ENCODE data around the gene URM1.

Gene URM1

DNA sequence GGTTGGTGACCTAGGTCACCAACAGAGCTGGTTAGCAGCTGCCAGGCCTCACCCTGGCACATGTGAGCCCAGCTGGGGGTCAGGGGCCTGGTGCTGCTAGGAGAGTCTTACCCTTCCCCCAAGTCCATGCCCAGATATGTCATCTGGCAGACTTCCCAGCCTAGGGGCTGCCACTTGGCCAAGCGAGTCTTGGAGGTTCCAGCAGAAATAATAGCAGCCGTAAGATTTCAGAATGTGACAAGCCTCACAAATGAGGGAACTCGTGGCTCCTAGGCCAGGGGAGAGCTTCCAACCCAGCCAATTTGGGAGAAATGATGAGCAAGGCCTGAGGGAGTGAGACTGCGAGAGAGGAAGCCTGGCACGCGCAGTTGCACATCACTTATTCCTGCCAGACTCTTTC is 11.1 kb downstream of the URM1 start:
- no CpG with 5 or more reads among the region's 6 CpGs for WGBS (ENCODE audit: extremely low coverage, insufficient coverage, insufficient read length)

DNA sequence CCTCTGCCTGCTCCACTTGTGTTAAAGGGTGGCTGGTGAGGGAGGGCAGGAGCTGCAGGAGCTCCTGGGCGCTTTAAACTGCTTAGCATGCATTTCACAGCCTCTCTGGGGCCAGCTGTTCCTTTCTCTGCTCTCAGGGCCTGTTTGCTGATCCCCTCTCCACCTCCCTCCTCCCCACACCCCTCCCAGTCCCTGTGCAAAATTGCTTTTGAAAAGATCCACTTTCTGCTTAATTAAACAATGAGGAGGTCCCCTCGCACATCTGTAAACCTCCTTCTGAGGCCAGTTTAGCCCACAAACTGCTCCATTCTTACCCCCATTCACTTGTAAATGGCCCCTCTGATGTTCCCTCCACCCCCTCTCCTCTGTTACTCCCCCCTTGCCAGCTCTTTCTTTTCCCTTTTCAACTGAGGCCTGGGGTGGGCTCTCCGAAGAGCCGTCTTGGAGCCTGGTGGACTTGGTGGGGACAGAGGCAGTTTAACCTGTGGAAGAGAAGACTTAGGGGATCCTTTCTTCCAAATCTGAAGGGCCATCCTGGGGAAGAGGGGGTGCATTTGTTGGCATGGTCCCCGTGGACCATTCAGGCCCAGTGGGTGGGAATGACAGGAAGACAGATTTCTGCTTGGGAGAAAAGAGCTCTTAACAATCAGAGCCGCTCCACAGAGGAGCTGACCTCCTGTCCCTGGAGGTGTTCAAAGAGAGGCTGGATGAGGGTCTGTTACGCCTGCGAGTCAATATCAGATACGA is 12.0 kb downstream of the URM1 start:
- no peak for DNase-seq
- H2BK12ac ChIP-seq (ENCODE audit: low read length) = no peak overlapping the region
- H2BK120ac ChIP-seq (ENCODE audit: insufficient read depth, low read length, poor library complexity) = no peak overlapping the region
- no peak overlapping the region for H3K27ac ChIP-seq (ENCODE audit: low read depth, low read length)
- no peak overlapping the region for H3K14ac ChIP-seq (ENCODE audit: low read length)
- H2AFZ ChIP-seq (ENCODE audit: insufficient read depth, low read length, poor library complexity) = no peak overlapping the region
- no peaks in the 10 kb centered on the region for H3K27me3 ChIP-seq (ENCODE audit: insufficient read depth, low read length)
- H3K79me2 ChIP-seq (ENCODE audit: control insufficient read depth, insufficient read depth, low read length, poor library complexity) = no peaks in the 10 kb centered on the region
- H3K18ac ChIP-seq (ENCODE audit: low read length) = no peak overlapping the region
- no peak overlapping the region for H4K12ac ChIP-seq (ENCODE audit: low read depth, low read length)
- H3K9me3 ChIP-seq (ENCODE audit: insufficient read depth, low read depth, low read length) = peaks cover 4% of the 10 kb centered on the region
- H3K4me2 ChIP-seq (ENCODE audit: low read length) = no peak overlapping the region
- no peak overlapping the region for H3K23ac ChIP-seq (ENCODE audit: low read length)
- H4K91ac ChIP-seq (ENCODE audit: low read depth, low read length) = no peak overlapping the region
- no peaks in the 10 kb centered on the region for H3K4me1 ChIP-seq (ENCODE audit: control insufficient read depth in 1 of 2, insufficient read depth in 2 of 2, low read length in 2 of 2)
- H3K4ac ChIP-seq (ENCODE audit: low read depth, low read length) = no peak overlapping the region
- H2BK5ac ChIP-seq (ENCODE audit: low read depth, low read length, poor library complexity) = no peak overlapping the region
- no peak overlapping the region for H3K4me3 ChIP-seq (ENCODE audit: low read depth, low read length)
- no peak overlapping the region for H4K8ac ChIP-seq (ENCODE audit: low read depth, low read length)
- WGBS (ENCODE audit: extremely low coverage, insufficient coverage, insufficient read length) = no CpG with 5 or more reads among the region's 9 CpGs
- no peak overlapping the region for H3K9ac ChIP-seq (ENCODE audit: low read length)
- H3K36me3 ChIP-seq (ENCODE audit: control insufficient read depth in 1 of 2, insufficient read depth in 2 of 2, low read length in 2 of 2) = peaks cover 40 to 56% of the 10 kb centered on the region in 2 experiments
- H3K79me1 ChIP-seq (ENCODE audit: low read length) = no peaks in the 10 kb centered on the region
- H2AK5ac ChIP-seq (ENCODE audit: low read length) = no peak overlapping the region

More for the DNA sequence above, 11.1 kb downstream of the URM1 start:
- DNase-seq = no peak
- H2AK5ac ChIP-seq (ENCODE audit: low read length) = no peak overlapping the region
- no peak overlapping the region for H3K27ac ChIP-seq (ENCODE audit: low read depth, low read length)
- peaks cover 4% of the 10 kb centered on the region for H3K9me3 ChIP-seq (ENCODE audit: insufficient read depth, low read depth, low read length)
- no peak overlapping the region for H2BK120ac ChIP-seq (ENCODE audit: insufficient read depth, low read length, poor library complexity)
- no peak overlapping the region for H2BK12ac ChIP-seq (ENCODE audit: low read length)
- H3K18ac ChIP-seq (ENCODE audit: low read length) = no peak overlapping the region
- no peak overlapping the region for H3K4me2 ChIP-seq (ENCODE audit: low read length)
- H4K8ac ChIP-seq (ENCODE audit: low read depth, low read length) = no peak overlapping the region
- peaks cover 39 to 53% of the 10 kb centered on the region in 2 experiments for H3K36me3 ChIP-seq (ENCODE audit: control insufficient read depth in 1 of 2, insufficient read depth in 2 of 2, low read length in 2 of 2)
- no peak overlapping the region for H3K4ac ChIP-seq (ENCODE audit: low read depth, low read length)
- no peaks in the 10 kb centered on the region for H3K4me1 ChIP-seq (ENCODE audit: control insufficient read depth in 1 of 2, insufficient read depth in 2 of 2, low read length in 2 of 2)
- no peak overlapping the region for H2AFZ ChIP-seq (ENCODE audit: insufficient read depth, low read length, poor library complexity)
- H3K79me2 ChIP-seq (ENCODE audit: control insufficient read depth, insufficient read depth, low read length, poor library complexity) = no peaks in the 10 kb centered on the region
- no peak overlapping the region for H3K9ac ChIP-seq (ENCODE audit: low read length)
- no peaks in the 10 kb centered on the region for H3K27me3 ChIP-seq (ENCODE audit: insufficient read depth, low read length)
- H4K91ac ChIP-seq (ENCODE audit: low read depth, low read length) = no peak overlapping the region
- no peak overlapping the region for H3K14ac ChIP-seq (ENCODE audit: low read length)
- H4K12ac ChIP-seq (ENCODE audit: low read depth, low read length) = no peak overlapping the region
- H3K4me3 ChIP-seq (ENCODE audit: low read depth, low read length) = no peak overlapping the region
- H3K79me1 ChIP-seq (ENCODE audit: low read length) = no peaks in the 10 kb centered on the region
- H3K23ac ChIP-seq (ENCODE audit: low read length) = no peak overlapping the region
- H2BK5ac ChIP-seq (ENCODE audit: low read depth, low read length, poor library complexity) = no peak overlapping the region

DNA sequence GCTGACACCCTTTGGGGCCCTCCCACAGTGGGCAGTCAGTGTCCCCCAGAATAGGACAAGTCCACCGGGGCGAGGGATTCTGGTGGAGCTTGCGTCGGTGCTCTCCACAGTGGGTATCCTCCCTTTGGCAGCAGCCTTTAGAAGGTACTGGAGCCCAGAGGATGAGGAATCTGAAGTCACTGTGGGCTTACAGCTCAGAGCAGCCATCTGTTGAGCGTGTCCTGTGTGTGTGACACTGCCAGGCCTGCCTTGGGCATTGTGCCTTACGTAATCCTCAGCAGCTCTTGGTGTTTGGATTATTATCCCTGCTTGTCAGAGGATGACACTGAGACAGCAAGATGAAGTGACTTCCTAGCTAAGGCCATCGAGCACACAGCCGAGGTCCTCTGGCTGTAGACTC is 12.6 kb downstream of the URM1 start:
- DNase-seq = no peak
- Histone ChIP-seq H3K14ac (ENCODE audit: low read length) (no peak overlapping the region), H3K9ac (ENCODE audit: low read length) (no peak overlapping the region), H3K27ac (ENCODE audit: low read depth, low read length) (no peak overlapping the region), H3K36me3 (ENCODE audit: control insufficient read depth in 1 of 2, insufficient read depth in 2 of 2, low read length in 2 of 2) (peaks cover 40 to 59% of the 10 kb centered on the region in 2 experiments), H4K91ac (ENCODE audit: low read depth, low read length) (no peak overlapping the region), H3K79me2 (ENCODE audit: control insufficient read depth, insufficient read depth, low read length, poor library complexity) (no peaks in the 10 kb centered on the region), H3K27me3 (ENCODE audit: insufficient read depth, low read length) (no peaks in the 10 kb centered on the region), H3K79me1 (ENCODE audit: low read length) (no peaks in the 10 kb centered on the region), H3K9me3 (ENCODE audit: insufficient read depth, low read depth, low read length) (peaks cover 4% of the 10 kb centered on the region), H2AK5ac (ENCODE audit: low read length) (no peak overlapping the region), H3K18ac (ENCODE audit: low read length) (no peak overlapping the region), H4K12ac (ENCODE audit: low read depth, low read length) (no peak overlapping the region), H4K8ac (ENCODE audit: low read depth, low read length) (no peak overlapping the region), H2AFZ (ENCODE audit: insufficient read depth, low read length, poor library complexity) (no peak overlapping the region), H2BK5ac (ENCODE audit: low read depth, low read length, poor library complexity) (no peak overlapping the region), H3K4me3 (ENCODE audit: low read depth, low read length) (no peak overlapping the region), H3K4ac (ENCODE audit: low read depth, low read length) (no peak overlapping the region), H3K23ac (ENCODE audit: low read length) (no peak overlapping the region), H2BK12ac (ENCODE audit: low read length) (no peak overlapping the region), H2BK120ac (ENCODE audit: insufficient read depth, low read length, poor library complexity) (no peak overlapping the region), H3K4me2 (ENCODE audit: low read length) (no peak overlapping the region), H3K4me1 (ENCODE audit: control insufficient read depth in 1 of 2, insufficient read depth in 2 of 2, low read length in 2 of 2) (no peaks in the 10 kb centered on the region)
- WGBS (ENCODE audit: extremely low coverage, insufficient coverage, insufficient read length) = no CpG with 5 or more reads among the region's 8 CpGs

DNA sequence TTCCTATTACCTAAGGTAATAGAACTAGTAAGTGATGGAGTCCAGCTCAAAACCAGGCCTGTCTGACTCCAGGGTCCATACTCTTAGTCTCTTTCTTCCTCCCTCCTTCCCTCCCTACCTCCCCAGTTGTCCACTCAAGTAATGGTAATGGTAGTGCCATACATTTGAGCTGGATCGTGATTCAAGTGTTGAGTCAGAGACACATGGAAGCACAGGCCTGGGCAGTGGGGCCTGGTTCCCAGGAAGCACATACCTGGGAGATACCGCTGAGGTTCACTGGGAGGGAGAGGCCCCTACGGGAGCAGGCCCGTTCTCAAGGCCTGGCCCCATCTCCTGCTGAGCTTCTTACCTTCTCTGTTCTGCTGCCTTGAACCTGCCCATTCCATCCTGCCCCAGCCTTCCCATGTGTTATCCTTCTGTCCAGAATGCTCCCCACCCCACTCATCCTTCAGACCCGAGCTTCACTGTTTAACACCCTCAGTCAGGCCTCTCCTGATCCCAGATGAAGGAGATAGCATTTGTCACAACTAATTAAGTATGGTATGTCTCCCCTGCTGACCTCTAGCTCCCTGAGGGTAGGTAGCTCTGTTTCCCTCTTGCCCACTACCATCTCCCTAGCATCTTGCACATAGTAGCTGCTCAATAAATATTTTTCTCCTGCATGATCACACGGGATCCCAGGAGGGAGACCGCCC is 13.8 kb downstream of the URM1 start:
- Histone ChIP-seq H3K36me3 (ENCODE audit: control insufficient read depth in 1 of 2, insufficient read depth in 2 of 2, low read length in 2 of 2) (peaks cover 48 to 67% of the 10 kb centered on the region in 2 experiments), H3K14ac (ENCODE audit: low read length) (no peak overlapping the region), H3K27me3 (ENCODE audit: insufficient read depth, low read length) (no peaks in the 10 kb centered on the region), H3K9me3 (ENCODE audit: insufficient read depth, low read depth, low read length) (peaks cover 6% of the 10 kb centered on the region), H2AK5ac (ENCODE audit: low read length) (no peak overlapping the region), H2BK12ac (ENCODE audit: low read length) (no peak overlapping the region), H4K8ac (ENCODE audit: low read depth, low read length) (no peak overlapping the region), H2BK5ac (ENCODE audit: low read depth, low read length, poor library complexity) (no peak overlapping the region), H3K9ac (ENCODE audit: low read length) (no peak overlapping the region), H3K18ac (ENCODE audit: low read length) (no peak overlapping the region), H4K12ac (ENCODE audit: low read depth, low read length) (no peak overlapping the region), H4K91ac (ENCODE audit: low read depth, low read length) (no peak overlapping the region), H3K4me3 (ENCODE audit: low read depth, low read length) (no peak overlapping the region), H3K79me1 (ENCODE audit: low read length) (no peaks in the 10 kb centered on the region), H3K4me2 (ENCODE audit: low read length) (no peak overlapping the region), H2BK120ac (ENCODE audit: insufficient read depth, low read length, poor library complexity) (no peak overlapping the region), H2AFZ (ENCODE audit: insufficient read depth, low read length, poor library complexity) (no peak overlapping the region), H3K23ac (ENCODE audit: low read length) (no peak overlapping the region), H3K4ac (ENCODE audit: low read depth, low read length) (no peak overlapping the region), H3K4me1 (ENCODE audit: control insufficient read depth in 1 of 2, insufficient read depth in 2 of 2, low read length in 2 of 2) (no peaks in the 10 kb centered on the region), H3K27ac (ENCODE audit: low read depth, low read length) (no peak overlapping the region), H3K79me2 (ENCODE audit: control insufficient read depth, insufficient read depth, low read length, poor library complexity) (no peaks in the 10 kb centered on the region)
- no CpG with 5 or more reads among the region's 7 CpGs for WGBS (ENCODE audit: extremely low coverage, insufficient coverage, insufficient read length)
- DNase-seq = no peak
